Fibroblast of villous mesenchyme (primary cell): ENCODE data around the gene BATF. TPM values are rescaled to one million over a fixed set of nuclear protein-coding genes. Genes with fewer than 3 reads are reported as not detected.
A peak's percentile ranks its signal among the peaks of the same experiment; 100 is the strongest.

Source experiments
- DNase-seq: peaks from one replicate; pipeline ENCODE4 v3.0.0-alpha.2; 2010; ENCODE audit warnings: low read depth
- H3K4me3 ChIP-seq: 2 replicates; pipeline ENCODE4 v1.5.1; 2011; ENCODE audit warnings: low read depth, mild to moderate bottlenecking, low read length
- CTCF ChIP-seq: IDR thresholded peaks from 2 replicates; pipeline ENCODE4 v1.5.1; 2012; ENCODE audit warnings: low read depth, mild to moderate bottlenecking, low read length; ENCODE audit not compliant: insufficient read depth
- total RNA-seq: library from RNA; depleted of rRNA; stranded (reverse); fragments of >200 nt; gene quantifications from 2 replicates; pipeline ENCODE4 v1.2.3, GENCODE V29; 2012

Gene BATF
- total RNA-seq, 1 donor: not detected

DNA sequence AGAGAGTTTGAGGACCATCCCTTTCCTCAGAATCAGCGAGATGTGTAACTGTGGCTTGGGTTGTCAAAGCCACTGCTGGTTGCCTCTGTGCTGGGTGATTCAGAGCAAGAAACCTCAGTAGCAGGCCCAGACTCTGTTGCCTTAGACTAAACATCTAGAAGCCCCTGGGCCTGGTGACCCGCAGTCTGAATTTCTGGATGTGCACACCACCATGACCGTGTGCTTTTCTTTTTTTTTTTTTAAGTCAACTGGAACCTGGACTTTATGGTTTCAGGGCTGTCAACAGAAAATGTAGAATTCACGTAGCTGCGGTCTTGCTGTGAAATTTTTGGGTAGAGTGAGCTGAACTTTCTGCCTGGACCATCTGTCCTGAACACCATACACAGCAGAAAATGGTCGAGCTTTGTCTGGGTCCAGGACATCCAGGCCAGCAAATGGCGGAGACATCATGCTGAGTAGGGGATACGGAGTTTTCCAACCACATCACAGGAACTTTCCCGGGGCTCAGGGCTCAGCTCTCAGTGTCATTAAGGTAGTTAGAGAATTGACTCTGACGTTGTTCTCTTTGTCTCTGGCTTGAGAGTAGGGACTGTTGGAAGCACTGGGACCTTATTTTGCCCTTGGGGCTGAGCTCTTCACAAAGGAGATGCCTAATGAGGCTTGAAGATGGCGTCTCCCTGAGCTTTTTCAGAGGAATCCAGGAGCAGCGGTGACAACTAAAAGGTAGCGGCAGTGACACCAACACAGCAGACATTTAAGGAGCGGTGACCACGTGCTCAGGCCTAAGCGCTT is 23.0 kb upstream of the BATF start:
- no peak for TF ChIP-seq CTCF
- DNase-seq: no peak
- no peak overlapping the region for H3K4me3 ChIP-seq

GRCh38 chr14:75501080-75501479 is 21.2 kb upstream of the BATF start:
- no peak overlapping the region for H3K4me3 ChIP-seq
- no peak for DNase-seq
- TF ChIP-seq CTCF: no peak

DNA sequence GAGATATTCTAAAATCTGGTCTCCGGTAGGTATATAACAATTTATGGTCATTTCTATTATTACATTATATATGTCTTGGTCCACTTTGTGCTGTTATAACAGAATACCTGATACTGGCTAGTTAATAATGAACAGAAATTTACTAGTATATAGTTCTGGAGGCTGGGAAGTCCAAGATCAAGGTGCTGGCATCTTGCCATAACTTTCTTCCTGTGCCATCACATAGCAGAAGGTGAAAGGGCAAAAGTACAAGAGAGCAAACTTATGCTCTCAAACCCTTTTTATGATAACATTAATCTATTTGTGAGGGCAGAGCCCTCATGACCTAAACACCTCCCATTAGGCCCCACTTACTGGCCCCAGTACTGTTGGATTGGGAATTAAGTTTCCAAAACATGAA is 17.9 kb upstream of the BATF start:
- no peak for DNase-seq
- H3K4me3 ChIP-seq: no peak overlapping the region
- no peak for TF ChIP-seq CTCF

- DNase-seq: no peak
- no peak overlapping the region for H3K4me3 ChIP-seq
- TF ChIP-seq CTCF: no peak
These were observed 15.3 kb upstream of the BATF start for GRCh38 chr14:75506930-75507329.

- TF ChIP-seq CTCF: no peak
- DNase-seq: peak; percentile 39
- no peak overlapping the region for H3K4me3 ChIP-seq
These were observed 11.7 kb upstream of the BATF start for GRCh38 chr14:75510547-75510946.

DNA sequence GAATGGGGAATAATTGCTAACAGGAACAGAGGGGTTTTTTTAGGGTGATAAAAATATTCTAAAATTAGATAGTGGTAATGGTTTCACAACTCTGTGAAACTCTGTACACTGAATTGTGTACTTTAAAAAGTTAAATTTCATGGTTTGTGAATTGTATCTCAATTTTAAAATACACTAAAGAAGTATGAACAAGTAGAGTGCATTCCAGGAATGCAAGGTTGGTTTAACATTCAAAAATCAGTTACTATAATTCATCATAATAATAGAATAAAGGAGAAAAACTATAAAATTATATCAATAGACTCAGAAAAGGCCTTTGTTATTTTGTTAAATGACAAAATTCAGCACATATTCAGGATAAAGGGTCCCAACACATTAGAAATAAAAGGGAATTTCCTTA is 11.1 kb upstream of the BATF start:
- H3K4me3 ChIP-seq: no peak overlapping the region
- no peak for DNase-seq
- no peak for TF ChIP-seq CTCF
